K562 (cell line): ENCODE results near the gene CBX1. TPM values are rescaled to one million over a fixed set of nuclear protein-coding genes. Genes with fewer than 3 reads are reported as not detected.

ENCODE experiments used
- E2F1 ChIP-seq: sonication (generic); formaldehyde crosslinking; IDR thresholded peaks from 2 replicates; pipeline ENCODE4 v1.8.1; 2023; ENCODE audit warnings: mild to moderate bottlenecking, missing genetic modification reagents, moderate library complexity
- MAZ ChIP-seq, 2 experiments: fragments of 450-650 bp in 1 of 2; sonication (generic) in 1 of 2; formaldehyde crosslinking; IDR thresholded peaks in 1 of 2; conservative IDR thresholded peaks in 1 of 2; 2 replicates each; pipeline versions ENCODE4 v1.4.0 to v1.5.0; 2020; ENCODE audit warnings: mild to moderate bottlenecking in 1 of 2, missing genetic modification reagents in 1 of 2
- NR0B1 ChIP-seq: fragments of 450-650 bp; IDR thresholded peaks from one replicate; pipeline ENCODE4 v1.6.1; 2018; ENCODE audit warnings: mild to moderate bottlenecking, moderate library complexity; ENCODE audit not compliant: partially characterized antibody
- PHF21A ChIP-seq: fragments of 450-650 bp; IDR thresholded peaks from 2 replicates; pipeline ENCODE4 v1.6.1; 2017; ENCODE audit warnings: low read depth, borderline replicate concordance
- POLR2AphosphoS2 ChIP-seq: IDR thresholded peaks from 2 replicates; pipeline ENCODE4 v1.6.1; 2012; ENCODE audit warnings: low read length, improper control_type of control experiment
- PYGO2 ChIP-seq: fragments of 450-650 bp; IDR thresholded peaks from 2 replicates; pipeline ENCODE4 v1.6.1; 2016; ENCODE audit warnings: mild to moderate bottlenecking, missing genetic modification characterization, moderate library complexity, missing compliant biosample characterization
- RB1 ChIP-seq: fragments of 450-650 bp; IDR thresholded peaks from 2 replicates; pipeline ENCODE4 v1.6.1; 2017; ENCODE audit warnings: low read depth, mild to moderate bottlenecking
- SFPQ ChIP-seq: fragments of 200-400 bp; formaldehyde crosslinking; IDR thresholded peaks from 2 replicates; pipeline ENCODE4 v1.6.1; 2017; ENCODE audit warnings: mild to moderate bottlenecking, low read depth, low read length, moderate library complexity
- TCF15 ChIP-seq: fragments of 250-450 bp; sonication (Bioruptor Pico); IDR thresholded peaks from 2 replicates; pipeline ENCODE4 v1.8.0; 2022; ENCODE audit warnings: moderate library complexity, mild to moderate bottlenecking, inconsistent platforms
- ZNF212 ChIP-seq: fragments of 450-650 bp; formaldehyde crosslinking; IDR thresholded peaks from 2 replicates; pipeline ENCODE4 v1.4.0; 2020; ENCODE audit warnings: mild to moderate bottlenecking
- ZNF408 ChIP-seq: fragments of 250-450 bp; sonication (Bioruptor Pico); IDR thresholded peaks from 2 replicates; pipeline ENCODE4 v1.4.0; 2020; ENCODE audit warnings: low read depth, mild to moderate bottlenecking, moderate library complexity
- ZNF780A ChIP-seq: fragments of 250-450 bp; sonication (Bioruptor Pico); IDR thresholded peaks from 2 replicates; pipeline ENCODE4 v1.5.0; 2021; ENCODE audit warnings: mild to moderate bottlenecking
- polyA plus RNA-seq, 8 experiments: library from polyadenylated mRNA; depleted of rRNA in 4 of 8; stranded (reverse) in 5 of 8; unstranded in 3 of 8; fragments of >200 nt; fragmentation: Nextera tagmentation in 2 of 8; fragmentation: Illumina TruSeq in 1 of 8; extraction: Ambion mirVana in 2 of 8; extraction: Trizol in 1 of 8; gene quantifications; 2 replicates each; pipeline versions ENCODE4 v1.2.1 to v1.2.3, GENCODE V29; 2011 to 2014; ENCODE audit warnings: inconsistent platforms in 1 of 8, missing spikeins in 1 of 8
- total RNA-seq, 7 experiments: library from RNA; depleted of rRNA in 6 of 7; stranded (reverse); fragments of >200 nt in 6 of 7; fragmentation: Illumina TruSeq in 2 of 7; extraction: Trizol in 2 of 7; gene quantifications; 2 replicates each; pipeline versions ENCODE4 v1.2.1 to v1.2.3, GENCODE V29; 2011 to 2021; ENCODE audit warnings: low replicate concordance in 1 of 7

The CBX1 gene
- total and polyA plus RNA-seq, 9 of the 15 experiments (the other 6 are each of a cell fraction or from before 2014, with no cell fraction given), result 10.6 to 95.7 (median 52.7) TPM

GRCh38 chr17:48025040-48025903 is 76.0 kb downstream of the CBX1 start (continued):
- TF ChIP-seq NR0B1 (no peak), PYGO2 (tag) (no peak), ZNF212 (CRISPR knock-in tag) (no peak), PHF21A (no peak), POLR2AphosphoS2 (no peak), ZNF408 (CRISPR knock-in tag) (no peak), SFPQ (no peak), MAZ (CRISPR knock-in tag; conservative IDR thresholded peaks at IDR 0.05 in 1 of 2, IDR thresholded peaks at IDR 0.05 in 1 of 2) (peak in 1 of 2 experiments; percentile 79; a peak in 3 of 4 replicates), RB1 (no peak; the same call in 1 of the 2 replicates), E2F1 (CRISPR knock-in tag) (0 out of 2 replicates have a peak, but pooled peaks have one; percentile 14), ZNF780A (CRISPR knock-in tag) (no peak), TCF15 (CRISPR knock-in tag) (no peak)
